Measurements from ENCODE around the gene IFNLR1.
A peak's percentile ranks its signal among the peaks of the same experiment; 100 is the strongest.

Gene IFNLR1

GRCh38 chr1:24111996-24112779, 74.9 kb downstream of the IFNLR1 start, which contains the start of gene MYOM3:
TSS of gene MYOM3 (minus strand) at chr1:24112135. CDS start at chr1:24108636, 3,499 bp downstream.
- Histone ChIP-seq H3K27ac (peak within 1 kb of the TSS; percentile 76 to 88), H3K4me3 (peak within 1 kb of the TSS; percentile 52)
- peak; percentile 66 for TF ChIP-seq CTCF (IDR thresholded peaks at IDR 0.05)
- DNase-seq (ENCODE audit: low spot score), result peak; percentile 83

DNA sequence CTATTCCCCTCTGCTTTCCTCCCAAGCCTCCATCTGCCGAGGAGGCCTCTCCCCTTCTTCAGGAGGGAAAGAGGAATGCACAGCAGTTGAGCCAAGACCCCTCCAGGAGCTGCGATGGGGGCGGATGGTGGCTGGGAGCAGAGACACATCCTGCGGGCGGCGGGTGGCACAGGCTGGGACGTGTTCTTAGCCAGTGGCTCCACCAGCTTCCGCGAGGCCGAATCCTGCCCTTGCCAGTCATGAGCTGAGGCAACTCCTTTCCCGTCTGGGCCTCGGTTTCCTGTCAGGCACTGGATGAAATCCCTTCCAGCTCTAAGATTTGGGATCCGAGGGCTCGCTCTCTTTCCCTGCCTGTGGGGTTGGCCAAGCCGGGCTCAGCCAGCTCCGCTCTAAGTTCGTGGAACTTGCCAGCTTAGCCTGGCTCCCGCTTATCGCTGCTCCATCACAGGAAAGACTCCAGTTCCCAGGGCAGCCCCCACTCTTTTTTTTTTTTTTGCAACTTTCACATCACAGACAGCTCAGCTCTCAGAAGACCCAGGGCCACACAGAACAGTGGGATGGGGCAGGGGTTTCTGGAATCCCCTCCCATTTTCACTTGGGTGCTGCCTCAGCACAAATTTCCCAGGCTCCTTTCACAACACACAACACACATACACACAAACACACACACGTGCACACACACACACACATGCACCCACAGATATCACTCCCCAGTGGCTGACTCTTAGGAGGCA, 75.7 kb downstream of the IFNLR1 start:
- H3K4me3 ChIP-seq, result peak overlapping the region; percentile 52
- no peak for TF ChIP-seq CTCF (IDR thresholded peaks at IDR 0.05)
- peak; percentile 80 for DNase-seq (ENCODE audit: low spot score)
- peak overlapping the region; percentile 76 to 88 for H3K27ac ChIP-seq

DNA sequence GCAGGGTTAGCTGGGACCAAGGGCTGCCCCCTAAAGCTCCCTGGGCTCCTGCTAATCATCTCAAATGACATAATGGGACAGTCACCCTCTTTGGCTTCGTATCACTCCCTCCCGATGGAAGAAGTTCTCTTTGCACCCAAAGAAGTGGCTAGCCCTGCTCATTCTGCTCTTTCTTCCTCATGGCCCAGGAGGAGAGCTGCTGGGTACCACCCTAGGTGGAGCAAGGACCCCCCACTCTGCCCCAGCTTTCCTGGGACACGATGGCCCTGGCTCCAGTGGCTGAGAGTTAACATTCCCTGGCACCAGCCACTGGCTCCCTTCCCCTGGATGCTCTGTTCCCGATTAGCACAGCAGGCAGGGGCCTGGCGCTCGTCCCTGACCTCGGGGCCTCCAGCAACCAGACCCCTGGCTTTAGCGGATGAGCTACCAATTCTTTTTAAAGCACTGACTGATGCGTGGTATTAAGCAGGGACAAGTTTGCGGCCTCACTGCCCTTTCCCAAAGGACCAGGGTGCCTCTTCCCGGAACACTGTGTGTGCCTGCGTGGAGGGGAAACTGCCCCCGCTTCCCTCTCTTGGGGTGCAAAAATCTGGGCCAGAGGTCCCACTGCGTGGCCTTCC, 76.3 kb downstream of the IFNLR1 start:
- no peak for TF ChIP-seq CTCF (IDR thresholded peaks at IDR 0.05)
- H3K27ac ChIP-seq, result peak overlapping the region; percentile 76 to 88
- H3K4me3 ChIP-seq, result peak overlapping the region; percentile 16
- no peak for DNase-seq (ENCODE audit: low spot score)

- DNase-seq (ENCODE audit: low spot score), result no peak
- H3K4me3 ChIP-seq, result no peak overlapping the region
- TF ChIP-seq CTCF (IDR thresholded peaks at IDR 0.05), result no peak
These were observed 77.2 kb downstream of the IFNLR1 start for GRCh38 chr1:24109686-24110475.

DNA sequence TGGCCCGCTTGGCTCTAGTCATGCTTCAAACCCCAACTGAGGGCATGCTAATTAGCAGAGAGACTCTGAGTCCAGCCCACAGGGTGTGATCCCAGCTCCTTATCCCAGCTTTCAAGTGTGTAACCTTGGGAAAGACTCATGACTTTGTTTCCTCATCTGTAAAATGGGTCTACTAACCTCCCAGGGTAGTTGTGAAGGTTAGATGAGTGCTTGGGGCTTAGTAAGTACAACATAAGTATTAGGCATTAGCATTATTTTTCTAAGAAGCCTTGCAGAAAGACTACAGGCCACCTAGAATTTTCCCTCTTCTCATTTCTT, 78.0 kb downstream of the IFNLR1 start:
- Histone ChIP-seq H3K4me3 (no peak overlapping the region), H3K27ac (peak overlapping the region in 1 of 2 donors; percentile 23)
- TF ChIP-seq CTCF (IDR thresholded peaks at IDR 0.05), result no peak
- DNase-seq (ENCODE audit: low spot score), result no peak

More at GRCh38 chr1:24109686-24110475, 77.2 kb downstream of the IFNLR1 start:
- H3K27ac ChIP-seq, result peak overlapping the region; percentile 76 to 88

- TF ChIP-seq CTCF (IDR thresholded peaks at IDR 0.05), result no peak
- Histone ChIP-seq H3K27ac (peak overlapping the region in 1 of 2 donors; percentile 23), H3K4me3 (no peak overlapping the region)
- DNase-seq (ENCODE audit: low spot score), result no peak
These were observed 78.5 kb downstream of the IFNLR1 start for GRCh38 chr1:24108334-24109165.

Measured in coronary artery (tissue), 2 donors.